ENCODE results near the gene CEACAM6.

CEACAM6 gene

GRCh38 chr19:41799444-41800000 is 44.2 kb downstream of the CEACAM6 start:
- DNase-seq = no peak

GRCh38 chr19:41801031-41801430 is 45.7 kb downstream of the CEACAM6 start:
- DNase-seq = no peak

- DNase-seq = peak; percentile 20
These were observed 46.5 kb downstream of the CEACAM6 start for GRCh38 chr19:41801792-41802211.

- no peak for DNase-seq
These were observed 47.4 kb downstream of the CEACAM6 start for GRCh38 chr19:41802770-41803169.

- DNase-seq = no peak
These were observed 49.0 kb downstream of the CEACAM6 start for GRCh38 chr19:41804336-41804735.

GRCh38 chr19:41807176-41807575 is 51.8 kb downstream of the CEACAM6 start:
- no peak for DNase-seq

GRCh38 chr19:41808663-41809566 is 53.6 kb downstream of the CEACAM6 start:
- DNase-seq = no peak

- no peak for DNase-seq
These were observed 55.0 kb downstream of the CEACAM6 start for GRCh38 chr19:41810301-41810700.

GRCh38 chr19:41811036-41811435 is 55.7 kb downstream of the CEACAM6 start:
- no peak for DNase-seq

- no peak for DNase-seq
These were observed 56.7 kb downstream of the CEACAM6 start for GRCh38 chr19:41811981-41812380.

- DNase-seq = no peak
These were observed 58.6 kb downstream of the CEACAM6 start for GRCh38 chr19:41813911-41814310.

GRCh38 chr19:41815301-41815700 is 60.0 kb downstream of the CEACAM6 start:
- no peak for DNase-seq

- no peak for DNase-seq
These were observed 61.4 kb downstream of the CEACAM6 start for GRCh38 chr19:41816761-41817160.

GRCh38 chr19:41821003-41821735 is 65.8 kb downstream of the CEACAM6 start:
- peak; percentile 63 for DNase-seq
